Activated B cell treated with CpG ODN at 0.5 μM for 24 hours (primary cell): Measurements from ENCODE around the gene ADARB1. TPM values are rescaled to one million over a fixed set of nuclear protein-coding genes. Genes with fewer than 3 reads are reported as not detected.

Source experiments
- ATAC-seq: fragments of 200-7000 bp; cut with Tn5 transposase; one replicate; pipeline ENCODE4 v1.10.0; 2021; ENCODE audit warnings: low read depth, mild to moderate bottlenecking, moderate library complexity
- CTCF ChIA-PET: fragments of 350-600 bp; sonication (Branson Sonifier 250); formaldehyde crosslinking; loops from one replicate; lab custom pipeline; 2021; ENCODE audit warnings: antibody characterized with exemption; lab: Charles Lee
- POLR2A ChIA-PET: fragments of 350-600 bp; sonication (Branson Sonifier 250); formaldehyde crosslinking; loops from one replicate; lab custom pipeline; 2021; ENCODE audit warnings: antibody characterized with exemption; lab: Charles Lee
- DNase-seq: peaks from one replicate; pipeline ENCODE4 v3.0.0; 2022
- H3K27ac Mint-ChIP-seq: one replicate; pipeline ENCODE4 v1.8.0; 2020; ENCODE audit warnings: mixed read lengths
- H3K27me3 Mint-ChIP-seq: one replicate; pipeline ENCODE4 v1.8.0; 2021; ENCODE audit warnings: mixed read lengths
- H3K36me3 Mint-ChIP-seq: one replicate; pipeline ENCODE4 v1.8.0; 2021; ENCODE audit warnings: low read depth, mixed read lengths
- H3K4me1 Mint-ChIP-seq: one replicate; pipeline ENCODE4 v1.8.0; 2021; ENCODE audit warnings: mixed read lengths
- H3K4me3 Mint-ChIP-seq: one replicate; pipeline ENCODE4 v1.8.0; 2020; ENCODE audit warnings: mild to moderate bottlenecking, mixed read lengths
- H3K9me3 Mint-ChIP-seq: one replicate; pipeline ENCODE4 v1.8.0; 2020; ENCODE audit warnings: mixed read lengths
- CTCF ChIP-seq: fragments of 200-600 bp; IDR thresholded peaks from one replicate; pipeline ENCODE4 v1.8.0; 2022; ENCODE audit warnings: antibody characterized with exemption, mild to moderate bottlenecking
- intact Hi-C: fragments of 100-400 bp; cut with micrococcal nuclease; formaldehyde crosslinking; loops from one replicate; pipeline ENCODE4 v1.15.1; 2024
- total RNA-seq: library from RNA; stranded (reverse); gene quantifications from 2 replicates; pipeline ENCODE4 v1.2.3, GENCODE V29; 2022

ADARB1 gene
- total RNA-seq, 1 donor from 2014 or later, result 22.6 TPM

- ATAC-seq, result no peak
- Mint-ChIP-seq H3K27me3 (peaks cover 18% of the 10 kb centered on the region), H3K4me1 (no peaks in the 10 kb centered on the region), H3K4me3 (no peak overlapping the region), H3K27ac (no peak overlapping the region), H3K9me3 (no peaks in the 10 kb centered on the region), H3K36me3 (no peaks in the 10 kb centered on the region)
- CTCF ChIA-PET, result no interaction called here
- intact Hi-C loops, result no loop called here
- no peak for DNase-seq
- POLR2A ChIA-PET, result no interaction called here
- TF ChIP-seq CTCF, result no peak
Observed at GRCh38 chr21:45060675-45061311, 13.6 kb upstream of the ADARB1 start.

- Mint-ChIP-seq H3K4me3 (no peak overlapping the region), H3K27me3 (no peaks in the 10 kb centered on the region), H3K36me3 (no peaks in the 10 kb centered on the region), H3K27ac (no peak overlapping the region), H3K9me3 (no peaks in the 10 kb centered on the region), H3K4me1 (no peaks in the 10 kb centered on the region)
- ATAC-seq (no peak), DNase-seq (no peak)
- intact Hi-C loops, result no loop called here
- TF ChIP-seq CTCF, result no peak
- POLR2A ChIA-PET, result no interaction called here
- CTCF ChIA-PET, result interaction anchor here (1.3 kb wide), 1 partner anchor 33 kb away, joined by 3 read pairs; no protein-coding TSS in a partner anchor
Observed at GRCh38 chr21:45064091-45064490, 10.3 kb upstream of the ADARB1 start.

- Mint-ChIP-seq H3K9me3 (no peaks in the 10 kb centered on the region), H3K27ac (no peak overlapping the region), H3K27me3 (no peaks in the 10 kb centered on the region), H3K4me3 (no peak overlapping the region), H3K4me1 (no peaks in the 10 kb centered on the region), H3K36me3 (no peaks in the 10 kb centered on the region)
- CTCF ChIA-PET, result interaction anchor here (1.3 kb wide), 1 partner anchor 33 kb away, joined by 3 read pairs; no protein-coding TSS in a partner anchor
- DNase-seq (no peak), ATAC-seq (no peak)
- POLR2A ChIA-PET, result no interaction called here
- intact Hi-C loops, result no loop called here
- no peak for TF ChIP-seq CTCF
Observed at GRCh38 chr21:45064618-45065399, 9.6 kb upstream of the ADARB1 start.

- ATAC-seq (no peak), DNase-seq (no peak)
- Mint-ChIP-seq H3K9me3 (no peaks in the 10 kb centered on the region), H3K4me1 (no peaks in the 10 kb centered on the region), H3K36me3 (no peaks in the 10 kb centered on the region), H3K27me3 (no peaks in the 10 kb centered on the region), H3K27ac (no peak overlapping the region), H3K4me3 (no peak overlapping the region)
- intact Hi-C loops, result no loop called here
- ChIA-PET CTCF (interaction anchor here (2.1 to 2.4 kb wide), 2 partner anchors 61 to 70 kb away, joined by 5 to 10 read pairs; no protein-coding TSS in a partner anchor), POLR2A (no interaction called here)
- no peak for TF ChIP-seq CTCF
Observed at GRCh38 chr21:45067462-45068285, 6.7 kb upstream of the ADARB1 start.
